Kidney capillary endothelial cell (primary cell): ENCODE data around the gene MPND.

Source experiments
- DNase-seq: peaks from one replicate; pipeline ENCODE4 v3.0.0-alpha.2; 2018; ENCODE audit warnings: low spot score

MPND gene

DNA sequence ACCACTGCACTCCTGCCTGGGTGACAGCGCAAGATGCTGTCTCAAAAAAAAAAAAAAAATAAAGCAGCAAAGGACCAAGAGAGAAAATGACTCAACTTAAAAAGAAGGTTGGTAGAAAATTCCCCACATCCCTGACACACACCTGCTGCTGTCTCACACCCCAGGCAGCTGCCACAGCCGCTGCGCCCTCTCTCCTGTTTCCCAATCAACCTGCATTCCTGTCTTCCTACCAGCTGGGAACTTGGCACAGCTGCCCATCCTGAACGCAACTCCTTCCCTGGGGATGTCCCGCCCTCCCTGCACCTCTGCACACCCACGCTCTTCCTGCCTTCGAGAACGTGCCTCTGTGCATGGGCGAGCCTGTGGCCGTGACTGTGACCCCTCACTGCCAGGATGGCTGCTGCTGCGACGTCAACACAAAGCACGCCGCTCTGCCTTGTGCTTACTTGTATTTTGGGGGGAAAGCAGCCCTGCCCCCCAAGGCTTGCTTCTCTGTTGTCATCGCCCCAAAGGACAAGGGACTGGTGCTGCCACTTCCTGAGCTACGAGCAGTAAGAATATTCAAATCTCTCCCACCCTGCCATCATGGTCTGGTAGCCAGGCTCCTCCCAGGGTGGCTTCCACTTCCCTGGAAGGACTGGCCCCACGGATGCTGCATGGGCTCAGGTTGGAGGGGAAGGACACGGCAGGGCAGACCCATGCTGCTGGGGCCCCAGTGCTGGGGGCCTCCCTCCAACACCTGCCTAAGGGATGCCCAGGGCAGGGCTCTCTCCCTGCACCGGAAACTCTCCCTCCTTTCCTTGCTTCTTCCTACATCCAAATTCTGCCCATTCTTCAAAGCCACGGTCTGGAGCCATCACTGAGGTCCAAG is 36.3 kb downstream of the MPND start:
- no peak for DNase-seq

DNA sequence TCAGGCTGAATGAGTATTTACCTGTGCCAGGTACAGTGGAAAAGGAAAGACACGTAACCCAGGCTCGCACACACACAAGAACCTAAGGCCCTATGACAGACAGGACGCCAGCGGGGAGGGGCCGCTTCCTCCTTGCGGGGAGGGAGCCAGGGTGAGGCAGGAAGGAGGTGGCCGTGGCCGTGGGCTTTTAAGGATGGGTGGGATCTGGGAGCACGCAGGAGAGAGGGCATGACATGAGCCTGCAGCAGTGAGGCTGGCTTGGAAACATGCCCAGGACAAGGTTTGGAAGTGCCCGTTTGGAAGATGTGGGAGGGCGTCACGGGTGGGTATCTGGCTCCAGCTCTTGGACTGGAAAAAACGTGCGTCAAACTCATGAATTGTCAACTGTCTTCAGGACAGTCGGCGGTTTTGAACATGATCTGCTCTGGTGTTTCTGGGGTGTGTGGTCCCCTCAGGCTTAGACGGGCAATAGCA is 36.9 kb downstream of the MPND start:
- no peak for DNase-seq

- no peak for DNase-seq
Observed at GRCh38 chr19:4385291-4386040, 42.1 kb downstream of the MPND start.

DNA sequence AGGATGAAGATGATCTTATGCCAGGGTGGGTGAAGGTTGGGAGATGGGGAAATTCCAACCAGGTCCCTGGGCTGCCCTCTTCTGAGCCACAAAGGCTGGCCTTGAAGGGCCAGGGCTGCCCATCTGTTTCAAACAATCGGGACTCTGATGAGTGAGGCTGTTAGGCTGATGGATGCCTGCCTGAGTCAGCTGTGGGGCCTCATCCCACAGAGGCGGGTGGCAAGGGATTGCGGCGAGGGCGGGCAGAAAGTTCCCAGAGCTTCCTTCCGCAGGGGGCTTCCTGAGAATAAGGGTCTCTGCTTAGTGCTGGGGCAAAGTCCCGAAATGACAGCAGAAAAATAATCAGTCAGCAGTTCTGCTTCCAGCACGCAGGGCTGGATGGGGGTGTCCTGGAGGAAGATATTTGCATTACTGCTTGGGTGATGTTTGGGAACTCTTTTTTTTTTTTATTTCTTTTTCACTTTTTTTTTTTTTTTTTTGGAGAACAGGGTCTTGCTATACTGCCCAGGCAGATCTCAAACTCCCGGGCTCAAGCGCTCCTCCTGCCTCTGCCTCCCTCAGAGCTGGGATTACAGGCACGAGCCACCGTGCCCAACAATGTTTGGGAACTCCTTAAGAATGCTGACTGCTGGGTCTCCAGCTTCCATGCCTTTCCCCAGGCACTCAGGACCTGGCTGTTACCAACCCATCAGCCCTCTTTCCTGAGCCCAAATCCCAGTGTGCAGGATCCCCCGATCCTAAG is 42.9 kb downstream of the MPND start:
- DNase-seq, result peak; percentile 73

- DNase-seq, result no peak
Observed at GRCh38 chr19:4388337-4389063, 45.1 kb downstream of the MPND start.

GRCh38 chr19:4389064-4389375 is 45.7 kb downstream of the MPND start:
- DNase-seq, result no peak

- DNase-seq, result no peak
Observed at GRCh38 chr19:4389511-4390016, 46.2 kb downstream of the MPND start.

- DNase-seq, result peak; percentile 89
Observed at GRCh38 chr19:4390017-4390566, 46.7 kb downstream of the MPND start.

GRCh38 chr19:4390567-4391305 is 47.4 kb downstream of the MPND start:
- DNase-seq, result no peak

DNA sequence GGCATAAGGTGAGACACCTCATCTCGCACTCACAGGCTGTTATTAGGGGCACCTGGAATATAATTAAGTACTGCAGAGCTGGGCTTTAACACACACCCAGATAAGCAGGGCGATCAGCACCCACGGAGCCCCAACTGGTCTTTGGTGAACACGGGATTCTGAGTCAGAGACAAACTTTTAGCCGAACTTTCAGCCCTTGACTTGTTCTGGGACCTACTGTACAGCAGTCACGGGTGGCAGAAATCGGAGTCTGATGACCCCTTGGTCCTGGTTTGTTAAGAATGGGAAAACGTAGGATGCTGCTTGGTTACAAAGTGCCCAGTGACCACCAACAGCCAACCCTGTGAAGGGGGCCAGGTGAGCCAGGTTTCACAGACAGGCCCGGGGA is 47.9 kb downstream of the MPND start:
- no peak for DNase-seq

DNA sequence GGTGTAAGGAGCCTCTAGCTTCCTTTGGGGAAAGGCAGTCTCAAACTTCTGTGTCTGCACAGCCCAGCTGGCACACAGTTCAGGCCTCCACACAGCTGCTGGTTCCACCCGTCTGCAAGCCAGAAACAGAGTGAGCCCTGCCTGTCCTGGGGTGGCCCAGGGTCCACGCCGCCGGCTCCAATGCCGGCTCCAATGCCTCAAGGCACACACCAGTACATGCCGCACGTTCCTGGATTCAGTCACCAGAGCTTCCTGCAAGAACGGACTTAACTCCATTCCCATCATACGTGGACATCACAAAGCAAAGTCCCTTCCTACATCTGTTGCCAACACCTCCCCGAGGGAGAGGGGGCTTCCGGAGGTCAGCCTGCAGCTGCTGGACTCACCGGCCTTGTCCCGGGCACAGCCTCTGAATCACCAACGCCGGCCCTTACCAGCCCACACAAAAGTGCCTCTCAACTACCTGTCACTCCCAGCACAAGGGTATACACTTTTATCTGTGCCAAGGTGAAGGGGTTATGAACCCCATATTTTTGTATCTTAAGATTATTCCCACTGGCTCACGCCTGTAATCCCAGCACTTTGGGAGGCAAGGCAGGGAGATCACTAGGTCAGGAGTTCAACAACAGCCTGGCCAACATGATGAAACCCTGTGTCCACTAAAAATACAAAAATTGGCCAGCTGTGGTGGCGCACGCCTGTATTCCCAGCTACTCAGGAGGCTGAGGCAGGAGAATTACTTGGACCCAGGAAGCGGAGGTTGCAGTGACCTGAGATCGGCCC is 48.5 kb downstream of the MPND start:
- DNase-seq, result peak; percentile 98

DNA sequence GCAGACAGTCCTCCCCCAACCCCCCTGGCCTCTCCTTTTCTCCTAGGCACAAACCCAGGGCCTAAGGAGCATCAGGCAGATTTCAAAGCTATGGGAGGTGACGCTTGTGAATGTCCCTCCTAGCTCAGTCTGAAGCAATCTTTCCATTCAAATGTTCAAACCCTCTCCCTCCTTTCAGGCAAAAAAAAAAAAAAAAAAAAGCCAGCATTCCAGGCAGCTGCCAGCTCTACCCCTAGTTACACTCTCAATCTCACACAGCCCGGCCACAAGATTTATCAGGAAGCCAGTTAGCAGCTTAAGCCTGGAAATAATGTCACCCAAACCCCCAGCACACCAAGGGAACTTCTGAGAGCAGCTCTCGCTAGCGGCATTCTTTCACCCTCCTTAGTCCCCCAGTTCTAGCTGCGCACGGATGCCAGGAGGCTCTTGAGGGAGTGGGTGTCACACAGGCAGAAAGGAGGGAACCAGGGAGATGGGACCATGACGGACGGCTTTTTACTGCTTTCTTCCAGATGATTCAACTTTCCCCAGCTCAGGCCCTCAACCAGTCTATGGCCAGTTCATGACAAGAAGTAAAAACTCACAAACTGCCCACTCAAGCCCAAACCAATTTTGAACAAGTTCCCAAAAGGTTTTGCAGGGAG is 50.7 kb downstream of the MPND start:
- no peak for DNase-seq

GRCh38 chr19:4396949-4397783 is 53.8 kb downstream of the MPND start:
- DNase-seq, result no peak

- no peak for DNase-seq
Observed at GRCh38 chr19:4399812-4400134, 56.4 kb downstream of the MPND start.

DNA sequence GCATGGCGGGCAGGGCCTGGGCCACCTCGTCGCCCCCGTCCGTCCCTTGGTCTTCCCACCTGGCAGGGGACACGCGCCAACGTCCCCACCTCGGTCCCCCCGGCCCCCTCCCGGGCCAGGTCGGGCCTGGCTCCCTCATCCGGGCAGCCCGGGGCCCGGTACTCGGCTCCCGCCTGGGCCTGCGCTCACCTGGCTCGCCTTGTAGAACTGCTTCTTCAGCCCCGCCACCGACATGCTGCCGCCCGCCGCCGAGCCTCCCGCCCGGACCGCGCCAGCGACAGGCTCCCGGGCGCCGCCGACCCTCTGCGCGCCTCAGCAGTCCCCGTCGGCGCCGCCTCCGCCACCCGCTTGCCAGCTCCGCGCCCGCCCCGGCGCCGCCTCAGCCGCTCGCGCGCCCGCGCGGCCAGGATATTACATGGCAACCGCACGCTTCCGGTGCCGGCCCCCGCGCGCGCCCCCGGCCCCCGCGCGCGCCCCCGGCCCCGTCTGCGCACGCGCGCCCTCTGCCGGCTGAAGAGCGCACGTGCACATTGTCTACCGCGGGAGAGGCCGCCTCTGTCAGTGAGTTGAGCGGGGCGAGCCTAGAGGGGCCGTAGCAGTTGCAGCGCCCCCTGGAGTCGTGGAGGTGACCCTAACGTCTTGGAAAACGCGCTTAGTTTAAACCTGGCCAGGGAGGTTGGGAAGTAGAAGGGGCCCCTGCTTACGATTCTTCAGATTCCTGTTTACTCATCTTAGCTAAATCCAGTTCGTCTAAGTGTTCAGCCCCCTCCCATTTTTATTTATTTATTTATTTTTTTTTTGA is 57.0 kb downstream of the MPND start, which contains the start of gene SH3GL1:
SH3GL1 (minus strand) TSS at position 413 of the 802 bp plus-strand sequence; CDS start at position 234, 179 bp downstream.
- DNase-seq, result peak; percentile 85

DNA sequence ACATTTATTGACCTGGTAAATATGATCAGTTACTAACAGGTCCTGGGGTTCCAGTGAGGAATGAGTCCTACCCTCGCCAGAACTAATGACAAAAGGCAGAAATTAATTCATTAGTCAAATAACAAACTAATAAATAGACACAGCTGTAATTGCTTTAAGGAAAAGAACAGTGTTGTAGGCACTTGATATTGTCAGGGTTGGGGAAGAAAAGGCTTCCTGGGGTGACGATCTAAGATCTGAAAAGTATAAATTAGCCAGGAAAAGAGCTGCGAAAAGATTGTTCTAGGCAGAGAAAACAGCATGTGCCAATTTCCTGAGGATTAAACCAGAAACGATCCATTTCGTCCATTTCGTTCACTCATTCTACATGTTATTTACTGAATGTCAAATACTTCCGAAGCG is 58.4 kb downstream of the MPND start:
- DNase-seq, result no peak

DNA sequence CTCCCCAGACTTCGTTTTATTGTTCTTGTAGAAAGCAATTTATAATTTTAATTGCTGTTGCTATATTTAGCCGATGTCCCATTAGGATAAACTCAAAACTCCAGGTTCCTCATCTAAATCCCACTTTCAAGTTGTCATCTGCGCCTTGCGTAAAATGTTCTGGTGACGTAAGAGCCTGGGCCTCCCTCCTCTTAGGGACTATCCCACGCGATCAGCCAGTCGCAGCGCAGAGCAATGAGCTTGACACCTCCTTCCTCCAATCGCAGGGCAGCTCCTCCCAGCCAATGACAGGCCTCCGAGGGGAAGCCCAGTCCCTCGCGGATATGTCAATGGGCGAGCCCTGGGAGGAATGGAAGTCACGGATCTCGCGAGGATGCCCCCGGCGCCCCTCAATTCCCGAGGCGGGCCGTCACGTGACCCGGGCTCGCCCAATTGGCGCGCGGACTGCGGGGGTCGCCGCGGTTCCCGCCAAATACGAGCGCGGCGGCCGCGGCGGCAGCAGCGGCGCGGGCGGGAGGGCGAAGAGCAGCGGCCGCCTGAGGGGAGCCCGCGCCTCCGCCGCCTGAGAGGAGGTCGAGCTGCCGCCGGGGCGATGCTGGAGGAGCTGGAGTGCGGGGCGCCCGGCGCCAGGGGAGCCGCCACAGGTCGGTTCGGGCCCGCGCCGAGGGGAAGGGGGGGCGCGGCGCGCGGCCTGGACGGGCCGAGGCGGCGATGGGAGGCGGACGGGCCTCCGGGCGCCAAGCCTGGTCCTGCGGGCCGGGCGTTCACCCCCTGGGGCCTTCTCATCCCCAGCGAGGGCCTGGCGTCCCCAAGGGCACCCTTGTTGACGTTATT is 59.0 kb downstream of the MPND start, which contains the start of gene CHAF1A:
CHAF1A (plus strand) TSS at position 470 of the 834 bp plus-strand sequence; CDS start at position 593, 123 bp downstream.
- peak; percentile 100 for DNase-seq
